DOHH2 (cell line): ENCODE measurements around the gene POLR3C.

Experiments used
- CTCF ChIP-seq: fragments of 200-600 bp; sonication (generic); IDR thresholded peaks from one replicate; pipeline ENCODE4 v1.5.1; 2014; ENCODE audit warnings: antibody characterized with exemption, mild to moderate bottlenecking, low read depth, low read length; ENCODE audit not compliant: poor library complexity, severe bottlenecking
- EZH2phosphoT487 ChIP-seq: fragments of 200-600 bp; sonication (generic); IDR thresholded peaks from 2 replicates; pipeline ENCODE4 v1.6.1; 2017; ENCODE audit warnings: borderline replicate concordance, mild to moderate bottlenecking, antibody characterized with exemption, low read length, moderate library complexity, mixed read lengths

DNA sequence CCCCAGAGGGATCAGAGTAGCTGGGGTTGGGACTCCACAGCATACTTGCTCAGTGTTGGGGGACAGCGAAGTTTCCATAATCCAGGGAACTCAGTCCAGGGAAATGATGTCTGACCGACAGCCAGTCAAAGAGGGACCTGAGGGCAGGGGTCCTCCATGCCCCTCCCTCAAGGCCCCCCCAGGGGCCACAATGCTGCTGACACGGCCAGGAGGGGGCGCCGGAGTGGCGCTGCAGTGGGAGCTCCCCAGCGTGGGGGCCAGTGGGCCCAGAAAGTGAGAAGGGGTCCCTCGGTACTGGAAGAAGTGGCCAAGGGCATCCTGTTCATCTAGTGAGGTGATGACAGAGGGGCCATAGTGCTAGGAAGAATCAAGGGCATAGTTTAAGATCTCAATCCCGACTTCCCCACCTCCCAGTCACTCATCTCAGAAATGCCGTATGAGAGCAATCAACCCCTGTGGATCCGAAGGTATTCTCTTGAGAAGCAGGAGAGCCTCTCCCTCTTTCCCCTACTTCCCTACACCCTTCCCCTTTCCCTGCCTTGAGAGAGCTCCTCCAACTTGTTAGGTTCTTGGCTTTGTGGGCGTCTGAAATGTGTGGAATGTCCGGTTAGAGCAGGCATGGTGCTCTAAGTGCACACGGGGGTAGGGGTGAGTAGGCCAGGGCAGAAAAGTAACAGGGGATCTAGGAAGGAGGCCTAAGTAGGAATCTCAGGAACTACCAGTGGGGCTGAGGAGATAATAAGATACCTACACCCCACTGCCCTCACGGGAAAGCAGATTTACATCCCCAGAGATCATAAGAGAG, 25.6 kb downstream of the POLR3C start:
- TF ChIP-seq CTCF (peak; percentile 85), EZH2phosphoT487 (no peak)
